Gastroesophageal sphincter (tissue), 3 donors: Measurements from ENCODE around the gene PRTFDC1.

Experiments used
- POLR2A ChIP-seq, 2 donors: fragments of 450-650 bp; IDR thresholded peaks; one replicate each; pipeline ENCODE4 v1.6.1; 2017; ENCODE audit warnings: antibody characterized with exemption in 2 of 2, mild to moderate bottlenecking in 2 of 2, moderate library complexity in 1 of 2
- TF ChIP-seq, protein P1 (sequence below), 4 experiments: fragments of 200-600 bp in 2 of 4; fragments of 450-650 bp in 2 of 4; sonication (generic) in 1 of 4; IDR thresholded peaks; one replicate each; pipeline ENCODE4 v1.5.1; 2017 to 2019; ENCODE audit warnings: antibody characterized with exemption in 4 of 4, mild to moderate bottlenecking in 2 of 4, moderate library complexity in 2 of 4

- TF ChIP-seq, protein P1, sequence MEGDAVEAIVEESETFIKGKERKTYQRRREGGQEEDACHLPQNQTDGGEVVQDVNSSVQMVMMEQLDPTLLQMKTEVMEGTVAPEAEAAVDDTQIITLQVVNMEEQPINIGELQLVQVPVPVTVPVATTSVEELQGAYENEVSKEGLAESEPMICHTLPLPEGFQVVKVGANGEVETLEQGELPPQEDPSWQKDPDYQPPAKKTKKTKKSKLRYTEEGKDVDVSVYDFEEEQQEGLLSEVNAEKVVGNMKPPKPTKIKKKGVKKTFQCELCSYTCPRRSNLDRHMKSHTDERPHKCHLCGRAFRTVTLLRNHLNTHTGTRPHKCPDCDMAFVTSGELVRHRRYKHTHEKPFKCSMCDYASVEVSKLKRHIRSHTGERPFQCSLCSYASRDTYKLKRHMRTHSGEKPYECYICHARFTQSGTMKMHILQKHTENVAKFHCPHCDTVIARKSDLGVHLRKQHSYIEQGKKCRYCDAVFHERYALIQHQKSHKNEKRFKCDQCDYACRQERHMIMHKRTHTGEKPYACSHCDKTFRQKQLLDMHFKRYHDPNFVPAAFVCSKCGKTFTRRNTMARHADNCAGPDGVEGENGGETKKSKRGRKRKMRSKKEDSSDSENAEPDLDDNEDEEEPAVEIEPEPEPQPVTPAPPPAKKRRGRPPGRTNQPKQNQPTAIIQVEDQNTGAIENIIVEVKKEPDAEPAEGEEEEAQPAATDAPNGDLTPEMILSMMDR (IDR thresholded peaks at IDR 0.05): no peak
- TF ChIP-seq POLR2A (IDR thresholded peaks at IDR 0.05): no peak
These were observed 128.3 kb downstream of the PRTFDC1 start for GRCh38 chr10:24824124-24824523.
